Omental fat pad (tissue), 4 donors: ENCODE measurements around the gene OR2L2. TPM values are rescaled to one million over a fixed set of nuclear protein-coding genes. Genes with fewer than 3 reads are reported as not detected.

Source experiments
- ATAC-seq: fragments of 150-250 bp; one replicate; pipeline ENCODE4 v1.9.1; 2016; ENCODE audit warnings: mild to moderate bottlenecking, moderate library complexity; ENCODE audit not compliant: low FRiP score
- DNase-seq: peaks from one replicate; pipeline ENCODE4 v3.0.0-alpha.2; 2019; ENCODE audit warnings: low spot score
- CTCF ChIP-seq, 3 donors: fragments of 450-650 bp; IDR thresholded peaks; one replicate each; pipeline ENCODE4 v1.5.1; 2016 to 2017; ENCODE audit warnings: antibody characterized with exemption in 3 of 3, mild to moderate bottlenecking in 3 of 3, moderate library complexity in 2 of 3
- total RNA-seq, 4 donors: library from RNA; depleted of rRNA; stranded (reverse); fragments of >200 nt; gene quantifications; one replicate each; pipeline ENCODE4 v1.1.0, GENCODE V29; 2016

Gene OR2L2
- total RNA-seq, 4 donors from 2014 or later = 0.19 TPM; not detected in 3

GRCh38 chr1:248015803-248016202 lies 14.1 kb upstream of the OR2L2 start:
- ATAC-seq (no peak), DNase-seq (no peak)
- TF ChIP-seq CTCF (IDR thresholded peaks at IDR 0.05) = no peak

- DNase-seq (no peak), ATAC-seq (no peak)
- TF ChIP-seq CTCF (IDR thresholded peaks at IDR 0.05) = no peak
These were observed 15.3 kb downstream of the OR2L2 start for GRCh38 chr1:248045209-248045608.

- DNase-seq (no peak), ATAC-seq (no peak)
- no peak for TF ChIP-seq CTCF (IDR thresholded peaks at IDR 0.05)
These were observed 16.7 kb downstream of the OR2L2 start, which contains the start of gene OR2L3 for GRCh38 chr1:248046536-248046935. Gene OR2L3, plus strand, starts transcription at chr1:248046836. Its CDS starts 13,846 bp downstream, at chr1:248060682.

GRCh38 chr1:248047008-248047407 lies 17.1 kb downstream of the OR2L2 start:
- DNase-seq (no peak), ATAC-seq (no peak)
- no peak for TF ChIP-seq CTCF (IDR thresholded peaks at IDR 0.05)

- DNase-seq = no peak
- no peak for TF ChIP-seq CTCF (IDR thresholded peaks at IDR 0.05)
- ATAC-seq = no peak
These were observed 24.8 kb downstream of the OR2L2 start for GRCh38 chr1:248054671-248055070.

GRCh38 chr1:248055261-248055660 lies 25.4 kb downstream of the OR2L2 start:
- DNase-seq = no peak
- ATAC-seq = no peak
- TF ChIP-seq CTCF (IDR thresholded peaks at IDR 0.05) = no peak

GRCh38 chr1:248065071-248065470 lies 35.2 kb downstream of the OR2L2 start:
- no peak for TF ChIP-seq CTCF (IDR thresholded peaks at IDR 0.05)
- ATAC-seq (no peak), DNase-seq (no peak)
